GM19099 (cell line): ENCODE measurements around the gene HESX1.

Experiments used
- POLR2A ChIP-seq: IDR thresholded peaks from 3 replicates; pipeline ENCODE4 v1.6.1; 2011; ENCODE audit warnings: low read depth; ENCODE audit not compliant: insufficient read length; ENCODE audit errors: extremely low read depth

The HESX1 gene

DNA sequence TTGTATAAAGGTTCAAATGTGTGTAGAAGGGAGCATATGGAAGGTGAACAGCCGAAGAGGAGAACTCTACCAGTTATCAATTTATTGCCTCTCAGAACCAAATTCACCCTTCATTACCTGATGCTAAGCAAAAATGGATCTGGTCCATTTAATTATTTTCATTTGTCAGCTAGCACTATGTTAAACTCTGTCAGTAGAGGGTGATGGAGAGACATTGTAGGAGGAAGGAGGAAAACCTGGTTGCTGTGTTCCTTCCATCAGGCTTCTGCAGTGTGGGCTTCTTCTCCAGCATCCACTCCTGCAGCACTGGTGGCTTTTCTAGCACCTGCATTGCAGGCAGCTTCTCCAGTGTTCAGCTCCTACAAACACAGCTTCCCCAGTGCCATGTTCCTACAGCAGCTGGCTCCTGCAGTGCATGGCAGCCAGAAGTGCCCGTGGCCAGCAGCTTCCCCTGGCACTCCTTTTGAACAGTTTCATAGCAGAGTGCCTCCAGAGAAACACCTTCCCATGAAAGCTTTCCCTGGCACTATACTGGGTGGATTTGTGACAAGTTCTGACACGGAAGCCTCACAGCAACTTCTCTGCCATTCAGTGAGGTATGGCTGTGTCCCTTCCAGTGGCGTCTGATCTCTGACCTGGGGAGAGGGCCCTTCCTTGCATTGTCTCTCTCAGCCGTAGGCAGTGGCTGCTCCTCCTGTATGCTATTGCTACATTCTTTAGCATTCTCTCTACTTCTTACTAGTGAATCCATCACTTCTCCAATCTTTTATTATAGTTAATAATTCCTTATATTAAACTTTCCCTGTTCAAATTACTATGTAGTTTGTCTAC, 20.0 kb downstream of the HESX1 start:
- no peak for TF ChIP-seq POLR2A

DNA sequence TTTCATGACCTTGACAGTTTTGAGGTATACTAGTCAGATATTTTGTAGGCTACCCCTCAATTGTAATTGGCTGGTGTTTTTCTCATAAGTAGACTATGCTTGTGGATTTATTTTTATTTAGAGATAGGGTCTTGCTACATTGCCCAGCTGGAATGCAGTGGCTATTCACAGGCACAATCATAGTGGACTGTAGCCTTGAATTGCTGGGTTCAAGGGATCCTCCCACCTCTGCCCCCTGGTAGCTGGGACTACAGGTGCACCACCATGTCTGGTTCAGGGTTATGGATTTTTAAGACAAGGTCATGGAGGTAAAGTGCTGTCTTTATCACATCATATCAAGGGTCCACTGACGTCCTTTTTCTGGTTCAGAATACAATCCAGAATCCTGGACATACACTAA, 23.7 kb downstream of the HESX1 start:
- TF ChIP-seq POLR2A = no peak

DNA sequence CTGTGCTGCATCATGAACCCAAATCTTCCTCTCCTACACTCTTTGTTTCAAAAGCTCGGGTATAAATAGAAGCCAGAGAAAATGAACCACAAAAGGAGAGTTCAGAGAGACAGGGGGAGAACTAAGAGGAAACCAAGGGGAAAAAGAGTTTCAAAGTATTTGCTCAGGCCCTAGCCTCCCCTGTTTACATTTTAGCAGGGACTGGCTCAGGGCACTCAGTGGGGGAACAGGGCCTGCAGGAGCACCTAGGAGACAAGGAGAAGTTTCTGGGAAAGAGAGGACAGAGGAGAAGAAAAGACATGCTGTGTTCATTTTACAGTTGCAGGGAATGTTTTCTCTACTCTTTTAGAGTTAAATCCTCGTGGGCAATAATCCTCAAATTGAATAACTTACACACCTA, 26.1 kb downstream of the HESX1 start:
- no peak for TF ChIP-seq POLR2A

DNA sequence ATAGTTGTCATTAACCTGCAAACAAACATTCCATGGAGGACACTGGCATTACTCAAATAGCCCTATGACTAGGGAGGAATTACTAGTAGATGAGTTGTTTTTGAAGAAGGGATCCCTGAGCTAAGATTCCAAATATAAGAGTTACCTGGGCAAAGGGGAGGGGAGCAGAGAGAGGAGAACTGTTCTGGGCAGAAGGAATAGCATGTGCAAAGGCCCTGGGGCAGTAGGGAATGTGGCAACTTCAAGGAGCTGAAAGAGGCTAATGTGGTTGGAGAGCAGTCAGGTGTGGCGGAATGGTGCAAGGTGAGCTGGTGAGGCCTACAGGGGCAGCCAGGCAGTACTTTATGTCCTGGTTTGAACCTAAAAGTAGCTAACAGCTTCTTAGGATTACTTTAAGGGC, 28.8 kb downstream of the HESX1 start:
- TF ChIP-seq POLR2A = no peak

DNA sequence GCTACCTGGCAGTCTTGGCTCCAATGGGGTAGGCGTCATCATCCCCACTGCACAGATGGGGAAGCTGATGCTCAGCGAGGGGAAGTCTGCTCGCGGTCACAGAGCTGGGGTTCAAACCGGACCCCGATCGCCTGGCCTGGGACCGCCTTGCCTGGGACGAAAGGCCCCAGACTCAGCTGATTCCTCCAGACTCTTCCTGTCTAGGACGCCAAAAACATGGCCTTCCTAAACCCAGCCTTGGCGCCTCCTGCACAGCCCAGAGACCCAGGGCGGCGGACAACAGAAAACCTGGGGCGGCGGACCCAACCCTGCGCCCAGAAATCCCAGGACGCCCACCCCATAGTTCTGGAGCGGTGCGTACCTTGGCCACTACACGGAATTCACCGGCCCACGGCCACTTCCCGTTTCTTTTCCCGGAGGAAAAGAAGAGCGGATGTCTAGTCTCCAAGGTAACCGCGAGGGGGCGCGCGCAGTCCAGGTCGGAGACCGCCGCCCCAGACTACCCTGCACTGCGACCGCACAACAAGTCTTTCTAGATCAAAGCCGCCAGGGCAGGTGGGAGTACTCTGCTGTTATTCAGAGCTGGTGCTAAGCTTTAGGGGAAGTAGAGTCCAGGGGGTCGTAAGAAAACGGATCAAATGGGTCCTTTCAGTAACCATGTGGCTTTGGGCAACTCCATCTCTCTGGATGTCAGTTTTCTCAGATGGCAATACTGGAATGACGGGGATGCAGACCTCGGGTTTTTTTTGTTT, 29.7 kb downstream of the HESX1 start:
- TF ChIP-seq POLR2A = no peak

DNA sequence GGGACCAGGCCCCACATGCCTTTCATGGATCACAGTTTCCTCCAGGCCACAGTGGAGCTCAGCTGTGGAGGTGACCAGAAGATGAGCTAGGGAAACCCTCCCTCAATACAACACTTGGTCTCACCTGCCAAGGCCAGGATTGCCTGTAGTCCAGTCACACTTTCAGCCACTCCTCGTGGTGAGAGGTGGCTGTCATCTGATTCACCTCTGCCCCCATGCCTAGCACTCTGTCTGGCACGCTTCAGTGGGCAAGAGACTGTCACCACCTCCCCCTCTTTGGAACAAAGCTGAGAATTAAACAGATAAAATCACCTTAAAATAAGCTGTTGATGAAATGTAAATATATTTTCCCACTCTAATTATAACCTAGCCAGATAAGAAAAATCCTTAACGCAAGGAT, 30.7 kb downstream of the HESX1 start:
- no peak for TF ChIP-seq POLR2A

DNA sequence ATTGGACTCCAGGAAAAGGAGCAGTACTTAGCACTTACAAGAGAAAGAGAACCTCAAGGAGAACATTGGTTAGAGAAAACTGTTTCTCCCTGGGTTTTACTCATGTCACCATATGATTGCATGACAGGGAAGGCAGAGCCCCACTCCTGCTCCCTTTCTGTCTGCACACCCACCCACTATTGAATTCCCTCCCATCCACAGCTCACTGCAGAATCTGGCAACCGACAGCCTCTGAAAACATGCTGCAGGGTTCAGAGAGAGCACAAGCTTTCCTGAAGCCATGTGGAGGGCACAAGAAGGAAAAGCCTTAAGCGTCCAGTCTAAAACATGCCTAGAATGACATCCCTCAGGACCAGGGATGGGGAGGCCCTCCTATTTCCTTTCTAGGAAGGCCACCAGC, 31.6 kb downstream of the HESX1 start:
- TF ChIP-seq POLR2A = no peak

DNA sequence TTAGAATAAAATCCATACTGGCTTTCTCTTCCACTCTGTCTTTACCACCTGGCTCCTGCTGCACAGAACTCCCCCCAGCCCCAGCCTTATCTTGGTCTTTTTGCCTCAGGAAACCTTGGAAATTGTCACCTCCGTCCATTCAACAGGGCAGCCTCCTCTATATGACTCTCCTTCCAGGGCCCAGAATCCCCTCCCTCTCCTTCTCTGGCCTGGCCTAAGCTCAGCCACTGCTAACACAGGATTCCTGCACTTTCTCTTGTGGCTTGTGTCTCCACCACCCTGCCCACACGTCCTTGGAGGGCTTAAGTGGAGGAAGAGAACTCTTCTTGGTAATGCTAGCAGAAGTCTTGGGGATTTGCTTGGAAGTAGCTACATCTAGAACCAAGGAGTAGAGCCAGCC, 33.1 kb downstream of the HESX1 start:
- TF ChIP-seq POLR2A = no peak

DNA sequence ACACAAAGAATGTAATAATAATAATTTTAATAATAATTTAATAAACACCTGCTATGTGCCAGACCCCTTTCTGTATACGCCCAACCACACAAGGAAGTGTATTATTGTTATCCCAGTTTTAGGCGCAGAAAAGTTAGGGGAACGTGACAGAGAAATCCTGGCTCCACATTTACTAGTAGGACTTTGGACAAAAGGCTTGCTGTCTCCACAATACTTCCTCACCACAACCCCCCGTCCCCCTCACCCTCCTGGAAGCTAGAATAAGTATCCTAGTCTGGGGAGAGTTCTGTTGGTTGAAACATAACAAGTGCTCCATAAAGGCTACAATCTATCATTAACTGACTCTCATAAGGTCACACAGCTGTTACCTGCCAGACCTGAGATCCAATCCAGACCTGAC, 34.1 kb downstream of the HESX1 start:
- TF ChIP-seq POLR2A = no peak

DNA sequence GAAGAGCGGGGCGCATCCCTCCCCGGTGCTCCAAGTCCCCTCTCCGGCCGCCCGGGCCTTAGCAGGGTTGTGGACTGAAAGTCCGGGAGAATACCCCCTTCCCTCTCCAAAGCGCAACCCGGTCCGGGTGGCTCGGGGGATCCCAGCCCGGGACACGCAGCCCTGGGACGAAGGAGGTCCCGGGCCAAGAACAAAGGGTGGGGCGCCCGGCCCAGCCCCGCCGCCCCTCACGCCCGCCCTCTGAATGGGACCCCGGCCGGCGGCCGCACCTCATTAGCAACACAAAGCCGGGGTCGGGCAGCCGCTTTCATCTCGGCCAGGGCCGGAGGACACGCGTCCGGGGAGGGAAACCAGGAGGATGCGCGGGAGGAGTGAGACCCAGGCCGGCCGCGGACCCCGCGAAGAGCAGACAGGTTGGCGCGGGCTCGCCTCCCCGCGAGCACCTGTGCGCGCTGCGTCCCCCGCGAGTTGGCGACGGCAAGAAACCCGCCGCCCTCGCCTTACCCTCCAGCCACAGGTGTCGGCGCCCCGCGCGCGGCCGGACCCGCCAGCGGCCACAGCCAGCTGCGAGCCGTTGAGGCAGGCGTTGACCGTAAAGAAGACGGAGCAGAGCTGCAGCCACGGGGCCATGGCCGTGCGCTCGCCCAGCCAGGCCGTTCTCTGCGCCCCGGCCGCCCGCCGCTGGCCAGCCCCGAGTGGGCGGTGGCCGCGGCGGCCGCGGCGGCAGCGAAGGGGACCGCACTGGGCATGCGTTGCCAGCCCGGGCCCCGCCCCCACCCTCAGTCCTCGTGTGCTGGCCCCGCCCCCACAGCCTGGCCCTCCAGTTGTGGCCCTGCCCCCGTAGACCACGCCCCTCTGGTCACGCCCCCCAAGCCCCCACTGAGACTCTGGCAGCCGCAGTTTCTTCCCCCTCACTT, 34.9 kb downstream of the HESX1 start, which contains the start of gene IL17RD:
Gene IL17RD (minus strand): TSS at position 697 of the 917 bp plus-strand sequence. CDS start 67 bp downstream, at position 630.
- no peak for TF ChIP-seq POLR2A

DNA sequence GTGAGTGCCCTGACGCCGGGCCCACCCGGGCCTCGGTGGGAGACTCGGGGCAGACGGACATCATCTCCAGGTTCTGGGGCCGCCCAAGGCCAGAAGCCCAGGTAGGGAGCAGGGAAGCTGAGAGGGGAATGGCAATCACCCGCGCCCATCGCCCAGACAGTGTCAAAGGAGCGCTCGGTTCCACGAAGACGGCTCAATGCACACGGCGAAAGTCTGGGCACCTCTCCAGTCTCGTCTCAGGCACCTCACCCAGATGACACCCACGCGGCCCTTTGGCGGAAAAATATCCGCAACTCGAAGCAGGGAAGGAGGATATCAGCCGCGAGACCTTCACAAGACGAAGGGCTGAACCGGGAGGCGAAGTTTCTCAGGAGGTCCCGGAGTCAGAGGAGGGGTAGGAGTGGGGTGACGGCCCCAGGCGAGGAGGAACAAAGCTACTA, 35.5 kb downstream of the HESX1 start:
- TF ChIP-seq POLR2A = no peak

DNA sequence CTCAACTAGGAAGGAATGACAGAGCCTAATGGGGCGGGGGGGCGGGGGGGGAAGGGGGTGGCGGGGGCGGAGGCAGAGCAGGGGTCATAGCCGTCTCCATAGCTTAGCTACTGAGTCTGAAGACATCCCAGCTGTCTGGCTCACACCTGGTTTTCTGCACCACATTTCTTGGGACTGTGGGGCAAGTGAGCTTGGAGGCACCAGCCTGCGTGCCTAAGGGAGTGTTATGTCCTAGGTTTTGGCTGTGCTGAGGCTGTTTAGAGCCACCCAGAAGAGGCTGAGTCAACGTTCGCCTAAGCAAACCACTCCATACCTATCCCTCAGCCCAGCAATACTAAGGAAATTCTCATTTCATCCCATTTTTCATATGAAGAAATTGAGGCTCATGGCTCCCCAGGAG, 36.0 kb downstream of the HESX1 start:
- TF ChIP-seq POLR2A = no peak

DNA sequence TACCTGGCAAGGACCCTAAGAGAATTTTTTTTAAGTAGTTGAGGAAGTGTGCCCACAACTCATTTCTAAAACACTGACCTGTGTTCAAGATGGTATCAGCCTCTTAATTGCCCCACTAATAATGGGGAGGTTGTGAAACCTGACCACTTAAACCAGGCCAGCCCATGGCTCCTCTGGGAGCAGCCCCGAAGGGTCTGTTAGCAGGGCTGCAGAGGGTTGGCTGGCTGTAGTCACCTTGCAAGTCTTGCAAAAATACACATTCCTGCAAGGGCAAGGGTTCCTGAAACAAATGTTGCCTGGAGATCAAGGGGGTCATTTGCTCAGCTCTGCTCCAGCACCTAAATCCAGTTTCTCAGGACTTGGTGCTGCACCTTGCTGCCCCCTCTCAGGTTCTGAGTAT, 37.9 kb downstream of the HESX1 start:
- no peak for TF ChIP-seq POLR2A

DNA sequence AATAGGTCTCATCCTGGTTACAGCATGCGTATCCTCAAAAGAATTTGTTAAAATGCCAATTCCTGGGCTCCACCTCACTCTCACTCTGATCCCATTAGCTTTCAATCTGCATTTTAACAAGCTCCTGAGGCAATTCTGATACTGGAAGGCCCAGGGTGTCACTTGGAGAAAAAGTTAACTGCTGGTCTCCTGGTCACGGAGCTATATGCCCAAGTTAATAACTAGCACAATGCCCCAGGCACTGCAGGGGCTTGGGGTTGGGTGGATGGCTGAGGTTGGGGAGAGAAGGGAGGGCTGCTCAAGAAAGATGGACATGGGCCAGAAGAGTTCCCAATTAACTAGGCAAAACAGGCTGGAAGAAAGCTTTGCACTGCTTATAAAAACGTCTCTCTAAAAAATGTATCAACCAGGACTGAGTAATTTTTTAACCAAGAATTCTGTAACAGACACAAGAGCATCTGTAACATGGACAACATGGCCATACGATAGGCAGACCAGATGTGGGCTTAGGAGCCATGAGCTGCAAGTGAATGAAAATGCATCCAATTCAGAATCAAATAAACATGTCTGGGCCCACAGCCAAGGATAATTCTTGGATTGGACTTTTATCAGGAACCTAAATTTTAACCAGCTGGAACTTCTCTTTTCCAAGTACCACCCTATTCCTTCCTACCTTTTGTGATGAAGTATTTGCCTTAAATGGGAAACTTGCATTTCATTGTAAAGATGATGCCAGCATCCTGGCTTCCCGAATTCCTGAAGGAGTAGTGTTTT, 38.8 kb downstream of the HESX1 start:
- no peak for TF ChIP-seq POLR2A
